IMR-90 (cell line): ENCODE data around the gene RHOBTB3. TPM values are rescaled to one million over a fixed set of nuclear protein-coding genes. Genes with fewer than 3 reads are reported as not detected.

ENCODE experiments used
- ATAC-seq: fragments of 200-7000 bp; cut with Tn5 transposase; 2 replicates; pipeline ENCODE4 v1.9.1; 2020; ENCODE audit warnings: low read depth, mild to moderate bottlenecking, moderate library complexity
- BruUV-seq: library from RNA; stranded (reverse); fragments of 400-500 nt; replicated peaks from 2 replicates; lab custom pipeline; 2021; lab: Mats Ljungman, UMichigan
- CTCF ChIA-PET: fragments of 300-600 bp; formaldehyde crosslinking; extraction: SDS; loops from one replicate; lab custom pipeline; 2021; ENCODE audit warnings: antibody characterized with exemption; lab: Yijun Ruan, JAX
- POLR2A ChIA-PET: fragments of 300-600 bp; sonication (Branson Sonifier 250); formaldehyde crosslinking; loops from one replicate; lab custom pipeline; 2022; ENCODE audit warnings: antibody characterized with exemption; ENCODE audit not compliant: unreplicated experiment; lab: Charles Lee
- DNase-seq: peaks from one replicate; pipeline ENCODE4 v3.0.0; 2013
- H2AFZ ChIP-seq: replicated peaks from 2 replicates; pipeline ENCODE3; 2013; ENCODE audit warnings: low read length, mild to moderate bottlenecking; ENCODE audit not compliant: poor library complexity
- H2AK5ac ChIP-seq: 2 replicates; pipeline ENCODE4 v1.6.1; 2013; ENCODE audit warnings: low read depth, low read length, inconsistent platforms
- H2AK9ac ChIP-seq: replicated peaks from 2 replicates; pipeline ENCODE3; 2013; ENCODE audit warnings: mild to moderate bottlenecking, low read depth, low read length, moderate library complexity; ENCODE audit not compliant: poor library complexity
- H2BK120ac ChIP-seq: 2 replicates; pipeline ENCODE4 v1.6.1; 2013; ENCODE audit warnings: low read depth, low read length, inconsistent platforms
- H2BK15ac ChIP-seq: 3 replicates; pipeline ENCODE4 v1.6.1; 2013; ENCODE audit warnings: low read depth, low read length, inconsistent platforms
- H2BK20ac ChIP-seq: 2 replicates; pipeline ENCODE4 v1.6.1; 2013; ENCODE audit warnings: low read depth, mild to moderate bottlenecking, inconsistent platforms, low read length, moderate library complexity
- H2BK5ac ChIP-seq: 2 replicates; pipeline ENCODE4 v1.6.1; 2013; ENCODE audit warnings: mild to moderate bottlenecking, low read depth, low read length, inconsistent platforms; ENCODE audit not compliant: poor library complexity, severe bottlenecking
- H3K14ac ChIP-seq: replicated peaks from 2 replicates; pipeline ENCODE4 v1.6.1; 2013; ENCODE audit warnings: low read depth, low read length, inconsistent platforms
- H3K18ac ChIP-seq: 2 replicates; pipeline ENCODE4 v1.6.1; 2013; ENCODE audit warnings: low read depth, low read length, control low read depth
- H3K23ac ChIP-seq: 2 replicates; pipeline ENCODE4 v1.6.1; 2013; ENCODE audit warnings: low read depth, low read length, inconsistent platforms
- H3K27ac ChIP-seq: 2 replicates; pipeline ENCODE4 v1.5.1; 2013; ENCODE audit warnings: mild to moderate bottlenecking, control low read depth, low read length; ENCODE audit not compliant: insufficient read depth
- H3K27me3 ChIP-seq: 2 replicates; pipeline ENCODE4 v1.6.1; 2013; ENCODE audit warnings: low read length; ENCODE audit not compliant: control insufficient read depth, insufficient read depth
- H3K36me3 ChIP-seq: 2 replicates; pipeline ENCODE4 v1.6.1; 2013; ENCODE audit warnings: low read length, mixed read lengths; ENCODE audit not compliant: control insufficient read depth, insufficient read depth
- H3K4ac ChIP-seq: 2 replicates; pipeline ENCODE4 v1.6.1; 2013; ENCODE audit warnings: low read depth, low read length, inconsistent platforms
- H3K4me1 ChIP-seq: 2 replicates; pipeline ENCODE4 v1.6.1; 2013; ENCODE audit warnings: low read length, mixed read lengths; ENCODE audit not compliant: control insufficient read depth, insufficient read depth
- H3K4me2 ChIP-seq: 2 replicates; pipeline ENCODE4 v1.6.1; 2013; ENCODE audit warnings: low read depth, mild to moderate bottlenecking, control low read depth, low read length, moderate library complexity
- H3K4me3 ChIP-seq: 2 replicates; pipeline ENCODE4 v1.5.1; 2013; ENCODE audit warnings: low read depth, mild to moderate bottlenecking, control low read depth, low read length, moderate library complexity; ENCODE audit not compliant: insufficient read depth
- H3K56ac ChIP-seq: 2 replicates; pipeline ENCODE4 v1.6.1; 2013; ENCODE audit warnings: low read length, inconsistent platforms; ENCODE audit not compliant: insufficient read depth; ENCODE audit errors: extremely low read depth
- H3K79me1 ChIP-seq, 2 experiments: 2 replicates each; pipeline ENCODE4 v1.6.1; 2013; ENCODE audit warnings: low read length in 2 of 2, inconsistent platforms in 1 of 2, low read depth in 1 of 2
- H3K9ac ChIP-seq: 2 replicates; pipeline ENCODE4 v1.6.1; 2013; ENCODE audit warnings: low read depth, low read length, control low read depth
- H3K9me1 ChIP-seq: 2 replicates; pipeline ENCODE4 v1.6.1; 2013; ENCODE audit warnings: low read length, inconsistent platforms; ENCODE audit not compliant: insufficient read depth
- H3K9me3 ChIP-seq: 2 replicates; pipeline ENCODE4 v1.6.1; 2013; ENCODE audit warnings: low read length; ENCODE audit not compliant: control insufficient read depth, insufficient read depth
- H4K20me1 ChIP-seq: 2 replicates; pipeline ENCODE4 v1.6.1; 2013; ENCODE audit warnings: low read length, inconsistent platforms; ENCODE audit not compliant: insufficient read depth
- H4K5ac ChIP-seq: 2 replicates; pipeline ENCODE4 v1.6.1; 2013; ENCODE audit warnings: mild to moderate bottlenecking, low read depth, low read length, control low read depth
- H4K8ac ChIP-seq, 2 experiments: 2 replicates each; pipeline ENCODE4 v1.6.1; 2013; ENCODE audit warnings: low read depth in 2 of 2, low read length in 2 of 2, control low read depth in 1 of 2, inconsistent platforms in 1 of 2
- H4K91ac ChIP-seq: 2 replicates; pipeline ENCODE4 v1.6.1; 2013; ENCODE audit warnings: low read depth, low read length, inconsistent platforms; ENCODE audit not compliant: insufficient read depth
- CEBPB ChIP-seq: IDR thresholded peaks from 2 replicates; pipeline ENCODE4 v1.6.1; 2012; ENCODE audit warnings: low read depth, low read length, improper control_type of control experiment
- MAFK ChIP-seq: IDR thresholded peaks from 2 replicates; pipeline ENCODE4 v1.6.1; 2012; ENCODE audit warnings: low read depth, low read length, improper control_type of control experiment
- NFE2L2 ChIP-seq: fragments of 150-350 bp; IDR thresholded peaks from 2 replicates; pipeline ENCODE4 v1.6.1; 2016; ENCODE audit warnings: low read depth, mild to moderate bottlenecking, low read length
- USF2 ChIP-seq: fragments of 150-350 bp; IDR thresholded peaks from 2 replicates; pipeline ENCODE4 v1.6.1; 2017; ENCODE audit warnings: mild to moderate bottlenecking, antibody characterized with exemption, low read length, low read depth
- WGBS, 2 experiments: methylation state at CpG; one replicate each; pipeline versions ENCODE4 v1.1.5 to v1.1.7; 2013; ENCODE audit warnings: missing lambda C conversion rate in 2 of 2; ENCODE audit not compliant: insufficient read length in 1 of 2; ENCODE audit errors: extremely low coverage in 2 of 2; 5-methylcytosine and 5-hydroxymethylcytosine counted together
- dilution Hi-C: fragments of 300-500 bp; cut with HindIII; formaldehyde crosslinking; loops from one replicate; pipeline ENCODE4 v1.14.3; 2018; ENCODE audit warnings: low sequenced_read_pairs; ENCODE audit not compliant: unreplicated experiment
- in situ Hi-C: fragments of 300-500 bp; cut with MboI; formaldehyde crosslinking; loops from 3 replicates; pipeline ENCODE4 v1.14.3; 2019; ENCODE audit warnings: low sequenced_read_pairs, inconsistent platforms, mixed read lengths
- intact Hi-C: fragments of 100-400 bp; cut with micrococcal nuclease; formaldehyde crosslinking; loops from 2 replicates; pipeline ENCODE4 v1.10.0; 2022
- polyA plus RNA-seq, 3 experiments: library from polyadenylated mRNA; depleted of rRNA; stranded (reverse); fragments of >200 nt; gene quantifications; 2 replicates each; pipeline ENCODE4 v1.2.3, GENCODE V29; 2012; ENCODE audit warnings: low replicate concordance in 1 of 3
- total RNA-seq: library from RNA; depleted of rRNA; stranded (reverse); fragments of >200 nt; gene quantifications from 2 replicates; pipeline ENCODE4 v1.2.3, GENCODE V29; 2012

RHOBTB3 gene
- total and polyA plus RNA-seq, 2 of the 4 experiments (the other 2 are of a cell fraction) = 117 to 447 TPM

GRCh38 chr5:95721582-95722295 lies 9.4 kb upstream of the RHOBTB3 start:
- no peak overlapping the region for H3K23ac ChIP-seq
- DNase-seq (no peak), ATAC-seq (no peak)
- no peak overlapping the region for H3K14ac ChIP-seq
- no TSS peak for BruUV-seq
- H3K18ac ChIP-seq = peak overlapping the region; percentile 12; the same call in 1 of the 2 replicates
- WGBS, 2 experiments = no CpG with 5 or more reads among the region's 1 CpG
- H3K9me1 ChIP-seq = peaks cover 3% of the 10 kb centered on the region; the same call in 1 of the 2 replicates
- no peak overlapping the region for H4K5ac ChIP-seq
- TF ChIP-seq MAFK (no peak), NFE2L2 (no peak), USF2 (no peak), CEBPB (no peak)
- no peaks in the 10 kb centered on the region for H3K27me3 ChIP-seq
- in situ Hi-C loops = no loop called here
- no peak overlapping the region for H3K56ac ChIP-seq
- intact Hi-C loops = no loop called here
- H3K9ac ChIP-seq = no peak overlapping the region
- 0 out of 4 replicates have a peak overlapping the region, but pooled peaks of 1 of the 2 experiments have one; percentile 37 for H4K8ac ChIP-seq
- H2AFZ ChIP-seq = no peak overlapping the region
- ChIA-PET CTCF (no interaction called here), POLR2A (interaction anchor here (0.6 to 0.7 kb wide), 3 partner anchors 9 to 51 kb away, joined by 3 to 7 read pairs (median 4); no protein-coding TSS in a partner anchor)
- no peak overlapping the region for H2AK5ac ChIP-seq
- H3K4me3 ChIP-seq = no peak overlapping the region
- peaks cover 0 to 4% of the 10 kb centered on the region in 2 experiments; a peak in 1 of 4 replicates for H3K79me1 ChIP-seq
- no peaks in the 10 kb centered on the region for H3K9me3 ChIP-seq
- H3K36me3 ChIP-seq = no peaks in the 10 kb centered on the region
- dilution Hi-C loops = no loop called here
- no peaks in the 10 kb centered on the region for H4K20me1 ChIP-seq
- H2BK120ac ChIP-seq = no peak overlapping the region
- no peak overlapping the region for H4K91ac ChIP-seq
- H3K4me1 ChIP-seq = peaks cover 19% of the 10 kb centered on the region
- no peak overlapping the region for H3K27ac ChIP-seq
- no peak overlapping the region for H3K4ac ChIP-seq
- H2BK5ac ChIP-seq = no peak overlapping the region
- no peak overlapping the region for H3K4me2 ChIP-seq
- 0 out of 3 replicates have a peak overlapping the region, but pooled peaks have one; percentile 15 for H2BK15ac ChIP-seq
- no peak overlapping the region for H2AK9ac ChIP-seq
- no peak overlapping the region for H2BK20ac ChIP-seq
